CD4-positive, alpha-beta T cell treated with Interleukin-4 for 4 hours (primary cell): Measurements from ENCODE around the gene GZMM.

Experiments
- DNase-seq: peaks from one replicate; pipeline ENCODE4 v3.0.0-alpha.2; 2020

GZMM gene

DNA sequence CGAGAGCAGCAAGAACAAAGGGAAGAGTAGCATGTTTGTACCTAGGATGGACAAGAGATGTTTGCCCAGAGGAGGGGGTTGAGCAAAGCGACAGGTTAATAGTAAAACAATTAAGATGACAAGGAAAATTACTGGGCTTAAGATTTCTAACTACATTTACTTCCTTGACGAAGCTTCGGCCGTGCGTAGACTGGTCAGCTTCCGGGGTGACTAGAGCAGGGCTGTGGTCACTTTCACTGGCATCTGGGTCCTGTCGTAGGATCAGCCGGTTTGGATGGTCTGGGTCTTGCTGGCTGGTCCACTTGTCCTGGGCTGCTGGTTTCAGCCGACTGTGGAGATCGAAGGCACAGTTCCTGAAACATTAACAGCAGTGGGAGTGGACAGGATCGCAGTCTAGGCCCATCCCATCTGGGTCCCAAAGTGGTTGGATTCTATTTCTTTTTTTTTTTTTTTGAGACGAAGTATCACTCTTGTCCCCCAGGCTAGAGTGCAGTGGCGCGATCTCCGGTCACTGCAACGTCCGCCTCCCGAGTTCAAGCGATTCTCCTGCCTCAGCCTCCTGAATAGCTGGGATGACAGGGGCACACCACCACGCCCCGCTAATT lies 23.5 kb downstream of the GZMM start:
- DNase-seq: no peak

GRCh38 chr19:570251-570686 lies 26.4 kb downstream of the GZMM start:
- no peak for DNase-seq

GRCh38 chr19:570937-571565 lies 27.2 kb downstream of the GZMM start:
- DNase-seq: peak; percentile 56

DNA sequence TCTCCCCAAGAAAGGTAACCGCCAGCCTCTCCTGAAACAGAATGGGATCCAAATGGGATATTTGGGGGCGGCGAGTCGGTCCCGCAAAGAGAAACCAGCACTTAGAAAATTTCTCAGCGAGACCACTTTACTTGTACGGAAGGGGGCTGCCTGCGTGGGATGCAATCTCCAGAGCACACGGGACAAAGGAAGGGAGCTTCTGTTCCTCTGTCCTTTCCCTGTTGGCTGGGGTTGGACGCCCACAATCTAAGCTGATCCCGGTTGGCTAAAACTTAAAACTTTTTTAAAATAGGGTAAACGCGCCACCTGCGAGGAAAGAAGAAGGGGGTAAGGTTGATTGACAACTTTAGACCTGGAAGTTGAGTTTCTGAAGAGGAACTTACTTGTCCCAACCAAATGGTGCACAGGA lies 27.7 kb downstream of the GZMM start:
- DNase-seq: peak; percentile 13

DNA sequence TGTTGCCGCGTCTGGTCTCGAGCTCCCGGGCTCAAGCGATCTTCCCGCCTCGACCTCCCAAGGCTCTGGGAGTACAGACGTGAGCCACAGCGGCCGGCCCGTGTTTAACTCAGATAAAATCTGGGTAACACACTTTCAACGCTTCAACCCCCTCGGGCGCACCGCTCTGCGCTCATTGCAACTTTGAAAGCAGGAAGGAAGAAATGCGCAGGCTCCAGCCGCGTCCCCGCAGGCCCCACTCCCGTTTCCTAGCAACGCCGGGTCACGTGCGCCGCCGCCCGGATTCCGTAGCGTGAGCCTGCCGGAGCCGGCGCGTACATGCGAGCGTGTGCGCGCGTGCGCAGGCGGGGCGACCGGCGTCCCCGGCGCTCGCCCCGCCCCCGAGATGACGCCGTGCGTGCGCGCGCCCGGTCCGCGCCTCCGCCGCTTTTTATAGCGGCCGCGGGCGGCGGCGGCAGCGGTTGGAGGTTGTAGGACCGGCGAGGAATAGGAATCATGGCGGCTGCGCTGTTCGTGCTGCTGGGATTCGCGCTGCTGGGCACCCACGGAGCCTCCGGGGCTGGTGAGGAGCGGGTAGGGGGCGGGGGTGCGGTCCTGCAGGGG lies 28.4 kb downstream of the GZMM start, which contains the start of gene BSG:
Gene BSG (plus strand): TSS at position 457 of the 603 bp plus-strand sequence. CDS start 39 bp downstream, at position 496.
- DNase-seq: peak; percentile 98

GRCh38 chr19:572743-573518 lies 29.1 kb downstream of the GZMM start:
- DNase-seq: no peak

DNA sequence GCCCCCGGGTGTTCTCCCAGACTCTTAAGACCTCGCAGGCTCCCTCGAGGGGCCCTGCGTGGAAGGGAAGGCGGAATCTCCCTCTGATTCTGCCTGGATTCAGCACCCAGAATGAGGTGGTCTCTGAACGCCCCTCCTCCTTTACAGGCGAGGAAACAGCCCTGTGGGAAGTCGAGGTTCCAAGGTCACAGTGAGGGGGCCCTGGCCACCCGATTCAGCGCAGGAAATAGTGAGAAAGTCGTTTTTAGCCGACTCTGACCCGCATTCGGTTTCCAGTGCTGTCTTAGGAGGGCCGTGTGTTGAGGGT lies 29.6 kb downstream of the GZMM start:
- DNase-seq: no peak

- no peak for DNase-seq
Measured at GRCh38 chr19:574658-575526, 31.0 kb downstream of the GZMM start.

- DNase-seq: no peak
Measured at GRCh38 chr19:575527-576506, 32.0 kb downstream of the GZMM start.

GRCh38 chr19:576768-577438 lies 33.0 kb downstream of the GZMM start:
- DNase-seq: no peak

DNA sequence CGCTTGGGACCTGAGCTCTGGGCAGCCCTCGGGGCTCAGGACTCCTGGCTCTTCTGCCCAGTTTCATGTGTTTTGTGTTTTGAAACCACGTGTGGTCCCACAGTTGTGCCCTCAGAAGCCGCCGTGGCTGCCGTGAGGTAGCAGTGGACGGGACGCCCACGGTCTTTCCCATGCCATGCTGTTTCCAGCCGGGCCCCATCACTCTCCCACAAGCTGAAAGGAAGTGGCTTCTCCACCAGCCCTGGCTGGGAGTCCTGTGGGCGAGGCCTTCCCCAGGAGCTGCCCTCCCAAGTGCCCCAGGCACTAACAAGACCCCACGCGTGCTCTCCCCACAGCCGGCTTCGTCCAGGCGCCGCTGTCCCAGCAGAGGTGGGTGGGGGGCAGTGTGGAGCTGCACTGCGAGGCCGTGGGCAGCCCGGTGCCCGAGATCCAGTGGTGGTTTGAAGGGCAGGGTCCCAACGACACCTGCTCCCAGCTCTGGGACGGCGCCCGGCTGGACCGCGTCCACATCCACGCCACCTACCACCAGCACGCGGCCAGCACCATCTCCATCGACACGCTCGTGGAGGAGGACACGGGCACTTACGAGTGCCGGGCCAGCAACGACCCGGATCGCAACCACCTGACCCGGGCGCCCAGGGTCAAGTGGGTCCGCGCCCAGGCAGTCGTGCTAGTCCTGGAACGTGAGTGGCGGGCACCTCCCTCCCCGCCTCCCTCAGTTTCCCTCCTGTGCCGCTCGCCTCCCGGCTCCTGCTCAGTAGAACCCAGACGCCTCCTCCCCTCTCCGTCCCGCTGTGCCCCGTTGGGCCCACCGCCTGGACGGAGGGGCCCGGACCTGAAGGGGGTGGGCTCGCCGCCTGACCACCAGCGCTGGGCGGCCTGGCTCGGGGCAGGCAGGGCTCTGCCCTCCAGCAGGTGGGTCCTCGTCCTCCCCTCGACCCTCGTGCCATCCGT lies 33.9 kb downstream of the GZMM start:
- no peak for DNase-seq

DNA sequence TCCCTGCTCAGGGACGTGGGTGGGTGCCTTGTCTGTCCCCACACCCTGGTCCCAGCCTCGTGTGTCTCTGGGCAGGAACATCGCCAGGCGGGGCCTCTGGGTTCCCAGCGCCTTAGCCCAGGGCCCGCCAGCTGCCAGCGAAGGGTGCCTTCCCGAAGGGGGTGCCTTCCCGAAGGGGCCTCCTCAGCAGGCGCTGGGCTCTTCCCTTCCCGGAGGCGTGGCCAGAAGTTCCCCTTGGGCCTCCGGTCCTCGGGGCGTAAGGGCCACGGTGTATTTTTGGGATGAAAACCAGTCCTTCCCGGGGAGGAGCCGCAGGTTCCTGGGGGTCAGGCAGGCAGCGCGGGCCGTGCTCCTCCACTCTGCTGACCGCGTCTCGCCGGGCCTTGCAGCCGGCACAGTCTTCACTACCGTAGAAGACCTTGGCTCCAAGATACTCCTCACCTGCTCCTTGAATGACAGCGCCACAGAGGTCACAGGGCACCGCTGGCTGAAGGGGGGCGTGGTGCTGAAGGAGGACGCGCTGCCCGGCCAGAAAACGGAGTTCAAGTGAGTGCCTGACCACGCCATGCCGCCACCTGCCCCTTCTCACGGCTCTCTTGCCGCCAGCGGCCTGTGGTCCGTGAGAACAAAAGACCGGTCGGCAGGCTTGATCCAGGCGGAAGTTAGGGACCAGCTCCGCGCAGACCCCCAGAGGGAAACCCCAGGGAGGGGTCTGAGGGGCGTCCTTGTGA lies 35.4 kb downstream of the GZMM start:
- DNase-seq: no peak

GRCh38 chr19:579842-580155 lies 35.9 kb downstream of the GZMM start:
- no peak for DNase-seq

DNA sequence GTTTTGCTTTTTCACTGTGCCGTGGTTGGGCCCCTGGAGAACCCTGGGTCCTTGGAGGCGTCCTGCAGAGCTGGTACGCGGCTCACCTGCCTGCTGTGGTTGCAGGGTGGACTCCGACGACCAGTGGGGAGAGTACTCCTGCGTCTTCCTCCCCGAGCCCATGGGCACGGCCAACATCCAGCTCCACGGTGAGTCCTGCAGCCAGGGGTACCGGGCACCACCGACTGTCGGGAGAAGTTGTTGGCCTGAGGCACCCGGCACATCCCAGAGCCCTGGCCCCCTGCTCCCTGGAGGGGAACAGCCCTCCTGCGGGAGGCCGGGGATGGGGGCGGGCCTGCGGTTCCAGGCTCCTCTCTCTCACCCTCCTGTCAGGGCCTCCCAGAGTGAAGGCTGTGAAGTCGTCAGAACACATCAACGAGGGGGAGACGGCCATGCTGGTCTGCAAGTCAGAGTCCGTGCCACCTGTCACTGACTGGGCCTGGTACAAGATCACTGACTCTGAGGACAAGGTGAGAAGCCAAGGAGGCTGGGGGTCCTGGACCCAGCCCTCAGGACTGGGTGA lies 36.5 kb downstream of the GZMM start:
- no peak for DNase-seq

DNA sequence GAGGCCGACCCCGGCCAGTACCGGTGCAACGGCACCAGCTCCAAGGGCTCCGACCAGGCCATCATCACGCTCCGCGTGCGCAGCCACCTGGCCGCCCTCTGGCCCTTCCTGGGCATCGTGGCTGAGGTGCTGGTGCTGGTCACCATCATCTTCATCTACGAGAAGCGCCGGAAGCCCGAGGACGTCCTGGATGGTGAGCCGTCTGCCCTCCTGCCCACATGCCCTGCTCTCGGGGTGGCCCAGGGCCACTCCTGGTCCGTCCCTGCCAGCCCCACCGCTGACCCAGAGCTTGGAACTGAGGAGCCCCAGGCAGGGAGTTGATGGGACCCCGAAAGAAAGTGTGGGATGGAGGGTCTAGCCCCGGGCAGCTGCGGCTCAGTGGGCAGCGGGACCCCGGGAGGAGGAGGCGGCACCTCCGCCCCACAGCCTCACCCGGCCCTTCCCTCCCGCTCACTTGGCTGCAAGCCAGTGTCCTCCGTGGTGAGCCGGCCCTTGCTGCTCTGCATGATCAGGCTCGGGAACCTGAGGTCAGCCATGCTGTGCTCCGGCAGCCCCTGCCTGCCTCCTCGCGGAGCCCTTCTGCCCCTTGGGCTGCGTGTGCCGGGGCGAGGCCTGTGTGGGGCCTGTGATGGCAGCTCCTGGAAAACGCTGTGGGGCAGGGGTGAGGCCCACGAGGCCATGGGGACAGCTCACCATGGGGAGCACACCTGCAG lies 37.7 kb downstream of the GZMM start:
- DNase-seq: no peak

GRCh38 chr19:582497-583197 lies 38.8 kb downstream of the GZMM start:
- DNase-seq: no peak

DNA sequence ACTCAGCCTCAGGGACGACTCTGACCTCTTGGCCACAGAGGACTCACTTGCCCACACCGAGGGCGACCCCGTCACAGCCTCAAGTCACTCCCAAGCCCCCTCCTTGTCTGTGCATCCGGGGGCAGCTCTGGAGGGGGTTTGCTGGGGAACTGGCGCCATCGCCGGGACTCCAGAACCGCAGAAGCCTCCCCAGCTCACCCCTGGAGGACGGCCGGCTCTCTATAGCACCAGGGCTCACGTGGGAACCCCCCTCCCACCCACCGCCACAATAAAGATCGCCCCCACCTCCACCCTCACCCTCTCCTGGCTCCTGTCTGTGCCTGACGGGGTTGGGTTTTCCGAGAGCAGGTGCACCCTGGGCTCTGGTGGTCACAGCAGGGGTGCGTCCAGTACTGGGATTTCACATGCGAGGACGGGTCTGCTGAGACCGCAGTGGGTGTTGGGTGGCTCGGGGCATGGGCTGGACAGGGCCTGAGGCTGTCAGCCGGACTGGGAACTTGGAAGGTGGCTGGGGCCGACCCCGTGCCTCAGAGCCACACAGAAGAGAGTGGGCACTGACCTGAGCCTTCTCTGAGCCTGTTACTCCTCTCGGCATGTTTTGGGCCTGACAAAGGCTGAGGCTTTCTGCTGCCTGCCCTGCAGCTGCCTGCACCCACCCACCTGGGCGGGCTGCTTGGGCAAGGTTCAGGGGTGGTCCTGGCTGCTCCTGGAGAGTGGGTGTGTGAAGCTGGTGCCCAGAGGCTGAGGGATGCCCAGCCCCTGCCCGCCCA lies 39.5 kb downstream of the GZMM start:
- DNase-seq: no peak
